ENCODE measurements around the gene ARL5C.
"Not testable (repeated sequence)": the region's sequence is repeated elsewhere in the genome, so short reads cannot be mapped to it uniquely, and the experiment has no call there.

Gene ARL5C

DNA sequence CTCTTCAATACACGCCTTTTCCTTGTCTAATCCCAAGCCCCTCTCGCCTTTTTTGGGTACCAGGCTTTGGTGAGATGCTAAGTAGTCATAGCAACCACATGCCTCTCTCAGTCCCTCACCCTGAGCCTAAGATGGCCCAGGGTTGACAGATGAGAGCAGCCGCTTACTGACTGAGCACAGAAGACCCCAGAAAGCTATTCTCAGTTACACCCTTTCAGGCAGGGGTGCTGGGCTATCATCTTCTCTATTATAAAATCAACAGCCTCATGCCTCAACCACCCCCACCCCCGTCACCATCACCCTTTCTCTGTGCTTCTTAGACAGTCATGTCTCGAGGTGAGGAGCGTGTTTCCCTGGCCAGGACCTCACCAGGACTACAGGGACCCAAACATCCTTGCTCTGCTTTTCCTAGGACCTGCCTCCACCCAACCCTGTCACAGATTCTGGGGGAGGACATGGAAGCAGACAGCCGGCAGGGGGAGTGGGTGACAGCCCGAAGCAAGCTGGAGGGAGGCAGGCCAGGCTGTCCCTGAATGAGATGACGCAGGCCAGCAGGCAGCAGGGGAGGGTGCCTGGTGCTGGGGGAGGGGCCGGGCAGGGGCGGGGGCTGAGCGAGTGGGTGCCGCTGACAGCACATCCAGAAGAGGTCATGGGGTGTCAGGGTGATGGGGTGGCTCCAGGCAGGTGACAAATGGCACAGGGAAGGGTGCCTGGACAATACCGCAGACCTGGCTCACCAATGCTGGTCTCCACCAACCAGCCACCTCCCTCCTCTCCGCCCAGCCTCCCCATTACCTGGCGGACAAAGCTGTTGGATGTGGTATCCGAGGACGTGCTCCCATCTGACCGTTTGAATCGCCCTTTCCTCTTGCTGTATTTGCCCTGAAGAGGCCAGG, 28.4 kb upstream of the ARL5C start:
- no peak for DNase-seq (ENCODE audit: low read depth)

DNA sequence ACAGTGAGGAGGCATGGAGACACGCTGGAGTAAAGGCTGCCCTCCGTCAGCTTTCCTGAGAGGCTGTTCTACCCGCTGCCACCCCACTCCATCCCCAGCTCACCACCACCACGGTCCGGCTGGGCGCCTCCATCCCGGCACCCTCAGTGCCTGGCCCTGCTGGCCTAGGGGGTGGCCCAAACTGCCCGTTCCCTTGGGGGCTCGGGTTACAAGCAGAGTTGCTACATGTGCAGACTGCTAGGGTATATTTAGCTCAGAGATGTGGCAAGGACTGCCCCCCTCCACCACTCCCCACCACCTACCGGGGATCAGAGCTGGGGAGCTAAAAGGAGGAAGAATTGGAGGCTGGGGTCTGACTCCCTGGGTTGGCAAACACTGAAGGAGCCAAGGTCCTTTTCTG, 27.4 kb upstream of the ARL5C start:
- no peak for DNase-seq (ENCODE audit: low read depth)

DNA sequence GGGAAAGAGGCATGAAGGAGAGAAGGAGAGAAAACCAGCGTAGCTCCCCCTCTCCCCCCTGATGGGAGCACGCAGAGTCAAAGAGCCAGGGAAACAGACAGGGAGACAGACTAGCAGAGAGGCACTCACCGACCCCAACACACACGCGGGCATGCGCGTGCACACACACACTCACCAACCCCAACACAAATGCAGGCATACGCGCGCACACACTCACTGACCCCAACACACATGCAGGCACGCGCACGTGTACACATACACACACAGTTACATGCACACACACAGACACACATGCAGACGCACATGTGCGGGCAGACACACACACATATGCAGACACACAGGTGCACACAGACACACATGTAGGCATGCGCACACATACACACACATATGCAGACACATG, 26.9 kb upstream of the ARL5C start:
- no peak for DNase-seq (ENCODE audit: low read depth)

DNA sequence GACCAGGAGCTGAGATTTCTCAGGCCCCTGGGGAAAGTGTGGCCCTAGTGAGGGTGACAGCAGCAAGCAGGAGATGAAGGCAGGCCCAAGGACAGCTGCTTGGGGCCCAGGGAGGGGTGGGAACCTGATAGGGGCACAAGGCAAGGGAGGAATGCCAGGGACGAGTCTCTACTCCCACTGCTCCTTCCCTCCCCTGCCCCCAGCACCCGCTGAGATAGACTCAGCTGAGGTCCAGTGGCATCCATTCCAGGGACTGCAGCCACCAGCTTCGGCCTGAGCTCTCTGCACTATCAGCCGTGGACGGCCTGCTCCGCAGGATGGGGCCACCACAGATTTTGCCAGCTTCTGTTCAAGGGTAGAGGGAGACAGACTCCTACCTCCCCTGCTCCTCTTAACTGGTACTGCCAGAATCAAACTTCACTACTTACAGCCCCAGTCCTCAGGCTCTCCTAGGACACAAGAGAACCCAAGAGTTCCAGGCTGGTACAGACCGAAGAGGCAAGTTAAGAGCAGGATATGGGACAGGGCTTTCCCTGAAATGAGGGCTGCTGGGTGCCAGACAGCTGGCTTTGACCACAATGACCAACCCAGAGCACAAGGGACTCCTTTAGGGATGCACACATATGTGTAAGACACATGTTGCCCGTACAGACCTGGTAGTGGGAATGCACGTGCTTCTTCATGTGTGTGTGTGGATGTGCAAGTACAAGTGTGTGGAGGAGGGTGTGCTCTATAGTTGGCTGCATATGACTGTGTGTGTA, 26.0 kb upstream of the ARL5C start:
- no peak for DNase-seq (ENCODE audit: low read depth)

DNA sequence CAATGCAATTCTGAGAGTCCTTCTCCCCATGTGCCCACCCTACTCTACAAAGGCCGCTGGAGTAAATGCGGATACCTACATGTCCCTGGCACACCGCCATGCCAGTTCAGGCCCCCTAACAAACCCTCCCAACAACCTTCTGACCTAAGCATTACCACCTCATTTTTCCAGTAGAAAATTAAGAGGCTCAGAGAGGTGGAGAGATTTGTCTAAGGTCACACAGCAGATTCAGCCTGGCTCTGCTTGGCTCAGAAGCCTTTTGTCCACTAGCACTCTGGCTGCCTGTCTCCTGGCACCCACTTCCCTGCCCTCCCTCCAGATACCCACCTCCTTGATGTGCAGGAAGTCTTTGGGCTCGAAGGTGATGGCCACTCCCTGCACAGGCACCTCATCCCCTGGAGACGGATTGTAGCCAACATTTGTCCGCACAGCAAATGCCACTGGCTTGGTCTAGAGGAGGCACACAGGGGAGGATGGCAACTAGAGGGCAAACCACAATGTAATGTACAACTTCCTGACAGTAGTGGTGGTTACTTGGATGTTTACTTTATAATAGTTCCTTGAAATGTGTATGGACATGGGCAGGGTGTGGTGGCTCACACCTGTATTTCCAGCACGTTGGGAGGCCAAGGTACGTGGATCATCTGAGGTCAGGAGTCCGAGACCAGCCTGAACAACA, 21.3 kb upstream of the ARL5C start:
- DNase-seq (ENCODE audit: low read depth) = no peak

DNA sequence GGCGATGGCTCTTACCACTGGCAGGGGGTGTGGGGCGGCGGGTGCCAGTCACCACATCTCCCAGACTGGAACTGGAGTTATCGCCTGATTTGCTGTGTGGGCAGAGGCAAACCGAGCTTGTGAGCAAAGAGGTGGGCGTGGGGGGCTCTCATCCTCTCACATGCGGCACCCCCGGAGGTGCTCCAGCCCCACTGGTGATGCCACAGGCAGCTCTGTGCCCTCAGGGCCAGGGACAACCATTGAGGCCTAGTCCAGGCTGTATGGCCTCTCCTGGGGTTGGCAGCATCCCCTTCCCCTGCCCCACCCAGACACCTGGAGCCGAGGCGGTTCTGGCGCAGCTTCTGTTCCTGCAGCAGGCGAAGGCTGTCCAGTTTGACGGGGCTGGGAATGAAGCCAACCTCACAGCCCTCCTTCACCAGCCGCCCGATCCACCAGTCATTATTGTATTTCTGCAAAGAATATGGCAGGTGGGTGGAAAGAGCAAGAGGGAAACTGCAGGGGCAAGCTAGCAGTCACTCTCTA, 20.6 kb upstream of the ARL5C start:
- no peak for DNase-seq (ENCODE audit: low read depth)

DNA sequence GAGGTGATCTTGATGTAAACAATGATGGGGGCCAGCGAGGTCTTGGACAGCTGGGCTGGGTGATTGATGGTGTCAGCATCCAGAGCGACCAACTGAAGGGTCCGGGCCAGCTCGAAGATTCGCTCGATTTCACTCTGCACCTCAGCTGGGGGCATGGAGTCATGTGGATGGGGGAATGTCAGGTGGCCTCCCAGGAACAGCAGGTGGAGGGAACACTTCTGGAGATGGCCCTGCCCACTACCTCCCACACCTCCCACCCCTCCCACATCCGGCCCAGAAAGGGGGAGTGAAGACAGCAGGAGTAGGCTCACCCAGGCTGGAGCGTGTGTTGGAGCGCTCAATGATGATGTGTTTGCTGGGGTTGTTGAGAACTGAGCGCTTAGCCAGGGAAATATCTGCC, 17.8 kb upstream of the ARL5C start:
- no peak for DNase-seq (ENCODE audit: low read depth)

DNA sequence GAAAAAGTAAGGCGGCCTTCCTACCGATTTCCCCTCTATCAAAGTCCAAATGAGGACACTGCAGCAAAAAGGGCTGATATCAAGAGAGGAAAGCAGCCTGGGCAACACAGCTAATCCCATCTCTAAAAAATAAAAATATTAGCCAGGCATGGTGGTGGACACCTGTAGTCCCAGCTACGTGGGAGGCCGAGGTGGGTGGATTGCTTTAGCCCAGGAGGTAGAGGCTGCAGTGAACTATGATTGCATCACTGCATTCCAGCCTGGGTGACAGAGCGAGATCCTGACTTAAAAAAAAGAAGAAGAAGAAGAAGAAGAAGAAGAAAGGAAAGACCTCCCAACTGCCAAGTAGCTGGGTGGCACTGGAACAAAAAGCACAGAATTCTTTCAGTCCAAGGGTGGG, 17.1 kb upstream of the ARL5C start:
- DNase-seq (ENCODE audit: low read depth) = no peak

DNA sequence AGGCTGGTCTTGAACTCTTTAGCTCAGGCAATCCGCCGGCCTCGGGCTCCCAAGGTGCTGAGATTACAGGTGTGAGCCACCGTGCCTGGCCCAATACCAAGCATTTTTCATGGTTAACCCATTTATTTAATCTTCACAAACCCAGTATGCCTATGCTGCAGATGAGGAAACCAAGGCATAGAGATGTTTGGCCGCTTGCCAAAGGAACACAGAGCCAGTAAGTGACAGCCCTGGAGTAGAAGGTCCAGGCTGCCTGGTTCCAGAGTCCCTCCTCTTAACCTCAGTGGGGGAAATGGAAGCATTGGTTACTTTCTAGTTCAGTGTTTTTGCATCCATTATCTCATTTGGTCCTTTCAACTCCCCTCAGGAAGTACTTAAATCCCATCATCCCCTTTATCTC, 15.3 kb upstream of the ARL5C start:
- no peak for DNase-seq (ENCODE audit: low read depth)

DNA sequence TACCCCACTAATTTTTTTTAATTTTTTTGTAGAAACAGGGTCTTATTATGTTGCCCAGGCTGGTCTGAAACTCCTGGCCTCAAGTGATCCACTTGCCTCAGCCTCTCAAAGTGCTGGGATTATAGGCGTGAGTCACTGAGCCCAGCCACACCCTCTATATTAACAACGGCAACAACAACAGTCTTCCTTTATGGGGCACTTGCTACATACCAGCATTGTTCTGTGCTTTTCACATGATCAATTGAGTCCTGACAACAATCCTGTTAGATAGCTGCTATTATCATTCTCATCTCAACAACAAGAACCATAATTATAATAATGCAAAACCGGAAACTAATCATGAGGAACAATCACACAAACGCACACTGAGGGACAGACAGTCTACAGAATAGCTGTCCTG, 12.6 kb upstream of the ARL5C start:
- DNase-seq (ENCODE audit: low read depth) = no peak

DNA sequence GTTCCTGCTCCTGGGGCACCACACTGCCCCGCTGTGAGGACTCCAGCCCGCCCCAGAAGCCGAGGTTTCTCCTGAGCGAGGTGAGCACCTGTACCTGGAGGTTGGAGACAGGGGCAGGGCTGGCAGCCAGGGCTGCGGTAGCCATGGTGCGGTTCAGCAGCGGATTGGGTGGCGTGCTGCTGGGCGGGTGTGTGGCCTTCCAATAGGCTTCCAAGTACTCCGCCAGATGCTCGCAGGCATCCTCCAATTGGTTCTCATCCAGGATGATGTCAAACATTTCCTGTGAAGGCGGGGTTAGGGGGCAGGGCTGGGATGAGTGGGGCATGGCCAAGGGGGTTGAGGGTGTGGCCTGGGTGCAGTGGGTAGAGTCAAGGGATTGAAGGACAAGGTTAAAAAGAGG, 11.3 kb upstream of the ARL5C start:
- DNase-seq (ENCODE audit: low read depth) = no peak

DNA sequence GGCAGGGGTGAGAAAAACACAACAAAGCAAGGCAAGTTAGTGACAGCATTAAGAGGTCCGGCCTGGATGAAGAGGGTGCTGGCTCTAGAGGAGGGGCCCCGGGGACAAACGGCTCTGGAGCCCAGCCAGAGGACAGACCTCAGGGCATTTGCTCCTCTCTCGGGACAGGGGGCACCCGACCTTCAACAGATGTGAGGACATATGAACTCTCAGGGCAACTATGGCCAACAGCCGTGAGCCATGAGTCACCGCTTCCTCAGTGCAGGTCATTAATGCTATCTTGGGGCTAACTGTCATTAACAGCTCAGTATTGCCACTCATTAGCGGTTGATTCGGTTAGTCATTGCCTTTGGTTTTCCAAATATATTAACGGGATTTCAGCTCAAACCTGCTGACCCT, 9.7 kb upstream of the ARL5C start:
- DNase-seq (ENCODE audit: low read depth) = no peak

DNA sequence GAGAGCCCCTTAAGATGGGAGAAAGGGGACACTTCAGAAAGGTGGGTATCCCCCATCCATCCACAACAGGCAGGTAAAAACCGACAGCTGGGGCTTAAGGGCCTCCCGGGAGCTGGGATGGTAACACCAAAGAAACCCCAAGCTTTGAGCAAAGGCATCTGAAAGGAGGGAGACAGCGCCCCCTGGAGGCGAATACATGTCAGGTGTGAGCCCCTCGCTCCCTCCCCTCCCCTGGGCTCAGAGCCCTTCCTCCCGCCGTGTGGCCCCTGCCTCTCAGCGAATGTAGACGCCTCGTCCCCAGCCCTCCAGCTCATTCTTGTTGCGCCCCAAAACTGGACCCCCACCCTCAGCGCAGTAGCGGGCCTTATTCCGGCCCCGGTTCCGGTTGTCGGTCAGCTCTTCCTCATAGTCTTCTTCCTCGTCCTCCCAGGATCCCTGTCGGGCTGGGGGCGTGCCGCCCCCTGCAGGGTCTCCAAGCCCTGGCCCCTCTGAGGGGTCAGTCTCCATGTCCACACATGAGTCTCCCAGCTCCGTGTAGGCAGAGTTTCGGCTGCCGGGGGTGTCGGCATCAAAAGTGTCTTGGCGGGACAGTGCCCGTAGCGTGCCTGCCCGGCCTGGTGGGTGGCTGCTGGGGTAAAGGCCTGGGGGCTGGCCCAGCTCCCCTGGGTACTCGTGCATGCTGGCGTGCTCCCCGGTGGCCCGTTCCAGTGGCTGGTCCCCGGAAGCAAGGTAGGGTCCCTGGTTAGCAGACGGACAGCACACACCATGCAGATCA, 9.1 kb upstream of the ARL5C start:
- DNase-seq (ENCODE audit: low read depth) = peak; percentile 56

DNA sequence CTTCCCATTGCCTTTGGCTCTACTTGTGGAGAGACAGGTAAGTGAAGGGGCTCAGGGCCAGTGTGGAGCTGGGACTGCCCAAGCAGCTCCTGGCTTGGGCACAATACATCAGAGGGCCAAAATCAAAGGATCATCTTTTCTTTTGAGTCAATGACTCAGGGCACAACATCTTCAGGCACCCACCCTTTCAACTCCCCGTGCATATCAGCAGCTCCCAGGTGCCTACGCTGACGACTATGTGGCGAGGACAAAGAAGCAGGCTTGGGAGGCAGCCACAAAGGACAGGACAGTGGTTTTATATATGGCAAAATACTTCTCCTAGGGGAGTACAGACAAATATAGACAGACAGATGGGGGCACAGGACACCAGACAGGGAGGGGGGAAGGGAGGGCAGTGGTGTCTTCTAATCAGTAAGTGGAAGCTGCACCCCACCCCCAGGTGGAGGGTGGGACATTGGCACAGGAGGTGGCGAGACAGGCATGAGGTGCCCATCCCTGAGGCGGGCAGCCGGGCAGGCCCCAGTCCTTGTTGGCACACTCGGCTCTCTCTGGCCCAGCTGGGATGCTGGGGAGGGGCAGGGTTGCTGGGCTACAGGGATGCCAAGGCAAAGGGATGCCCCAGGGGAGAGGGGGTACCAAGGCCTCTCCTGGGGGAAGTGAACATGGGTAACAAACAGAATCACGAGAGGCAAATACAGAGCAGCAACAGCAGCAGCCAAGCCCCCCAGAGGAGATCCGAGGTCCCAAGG, 7.7 kb upstream of the ARL5C start:
- no peak for DNase-seq (ENCODE audit: low read depth)

DNA sequence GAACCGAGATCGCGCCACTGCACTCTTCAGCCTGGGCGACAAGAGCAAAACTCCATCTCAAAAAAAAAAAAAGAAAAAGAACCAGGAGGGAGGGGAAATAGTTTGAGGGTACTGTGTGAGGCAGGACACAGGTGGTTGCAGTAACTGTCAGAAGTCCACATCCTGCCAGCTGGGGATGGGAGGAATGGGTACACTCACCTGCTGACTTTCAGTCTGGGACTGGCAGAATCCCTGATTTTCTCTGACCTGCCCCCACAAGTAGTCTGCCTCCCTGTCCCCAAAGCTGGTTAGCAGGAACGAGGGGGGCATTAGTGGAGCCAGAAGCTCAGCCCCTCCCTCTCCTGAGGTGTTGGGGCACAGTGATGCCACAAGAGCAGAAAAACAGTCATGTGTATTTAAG, 7.1 kb upstream of the ARL5C start:
- DNase-seq (ENCODE audit: low read depth) = no peak

DNA sequence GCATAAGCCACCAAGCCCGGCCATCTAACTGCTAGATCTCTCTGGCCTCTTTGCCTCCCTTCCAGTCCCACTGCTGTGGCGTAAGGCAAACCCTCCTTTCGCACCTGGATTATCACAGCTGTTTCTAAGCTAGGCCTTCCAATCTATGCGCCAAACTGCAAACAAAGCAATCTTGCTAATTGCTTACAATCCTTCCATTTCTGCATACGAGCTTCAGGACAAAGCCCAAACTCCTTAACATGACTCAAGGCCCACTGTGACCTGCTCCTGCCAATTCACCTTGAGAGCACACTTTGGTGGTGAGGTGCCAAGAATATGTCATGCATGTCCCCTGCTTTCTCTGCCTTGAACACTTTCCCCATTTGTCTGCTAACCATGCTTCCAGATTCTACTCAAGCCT, 6.0 kb upstream of the ARL5C start:
- DNase-seq (ENCODE audit: low read depth) = no peak

DNA sequence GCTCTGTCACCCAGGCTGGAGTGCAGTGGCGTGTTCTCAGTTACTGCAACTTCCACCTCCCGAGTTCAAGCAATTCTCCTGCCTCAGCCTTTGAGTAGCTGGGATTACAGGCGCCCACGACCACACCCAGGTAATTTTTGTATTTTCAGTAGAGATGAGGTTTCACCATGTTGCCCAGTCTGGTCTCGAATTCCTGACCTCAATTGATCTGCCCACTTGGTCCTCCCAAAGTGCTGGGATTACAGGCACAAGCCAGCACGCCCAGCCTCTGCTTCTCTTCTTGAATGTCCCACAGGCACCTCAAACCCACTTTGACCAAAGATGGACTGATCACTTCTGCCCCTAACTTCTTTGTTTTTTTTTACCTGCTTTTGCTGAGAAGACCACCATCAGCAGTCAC, 4.6 kb upstream of the ARL5C start:
- no peak for DNase-seq (ENCODE audit: low read depth)

DNA sequence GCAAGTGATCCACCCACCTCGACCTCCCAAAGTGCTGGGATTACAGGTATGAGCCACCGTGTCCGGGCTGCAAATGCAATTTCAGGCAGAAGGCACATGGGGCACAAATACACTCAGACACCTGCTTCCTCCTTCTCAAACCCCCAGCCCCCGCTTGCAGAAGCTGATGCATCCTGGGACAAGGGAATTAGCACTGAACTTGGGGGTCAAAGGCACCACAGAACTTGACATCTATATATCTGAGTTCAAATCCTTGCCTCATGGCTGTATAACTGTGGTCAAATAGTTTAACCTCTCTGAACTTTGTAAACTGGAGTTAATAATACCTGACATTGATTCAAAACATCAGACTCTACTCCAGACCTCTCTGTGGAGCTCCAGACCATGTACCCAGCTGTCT, 4.1 kb upstream of the ARL5C start:
- DNase-seq (ENCODE audit: low read depth) = no peak

DNA sequence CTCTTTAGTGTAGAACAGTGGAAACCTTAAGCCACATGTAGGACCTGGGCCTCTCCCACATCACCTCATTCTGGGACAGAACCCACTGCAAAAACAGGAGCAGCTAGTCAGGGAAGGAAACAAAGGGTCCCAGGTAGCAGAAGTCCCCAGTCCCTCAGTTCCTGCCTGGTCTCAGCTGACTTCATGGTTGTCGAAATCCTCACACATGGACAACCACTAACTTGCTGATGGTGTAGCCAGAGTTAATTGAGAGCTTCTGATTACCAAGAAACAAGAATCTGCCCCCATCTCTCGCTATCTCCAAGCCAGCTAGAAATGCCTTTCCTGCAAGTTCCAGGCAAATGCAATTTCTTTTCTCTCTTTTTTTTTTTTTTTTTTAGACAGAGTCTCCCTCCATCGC, 3.6 kb upstream of the ARL5C start:
- no peak for DNase-seq (ENCODE audit: low read depth)

DNA sequence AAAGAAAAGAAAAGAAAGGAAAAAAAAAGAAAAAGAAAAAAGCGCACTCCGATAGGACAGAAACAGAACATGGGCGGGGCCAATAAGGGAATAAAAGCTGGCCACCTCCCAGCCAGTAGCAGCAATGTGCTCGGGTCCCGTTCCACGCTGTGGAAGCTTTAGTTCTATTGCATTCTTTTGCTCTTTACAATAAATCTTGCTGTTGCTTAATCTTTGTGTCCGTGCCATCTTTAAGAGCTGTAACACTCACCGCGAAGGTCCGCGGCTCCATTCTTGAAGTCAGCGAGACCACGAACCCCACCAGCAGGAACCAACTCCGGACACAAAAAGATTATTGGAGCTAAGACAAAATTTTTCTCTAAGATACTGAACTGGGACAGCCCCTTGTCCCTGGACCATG, 3.1 kb upstream of the ARL5C start:
- no peak for DNase-seq (ENCODE audit: low read depth)

DNA sequence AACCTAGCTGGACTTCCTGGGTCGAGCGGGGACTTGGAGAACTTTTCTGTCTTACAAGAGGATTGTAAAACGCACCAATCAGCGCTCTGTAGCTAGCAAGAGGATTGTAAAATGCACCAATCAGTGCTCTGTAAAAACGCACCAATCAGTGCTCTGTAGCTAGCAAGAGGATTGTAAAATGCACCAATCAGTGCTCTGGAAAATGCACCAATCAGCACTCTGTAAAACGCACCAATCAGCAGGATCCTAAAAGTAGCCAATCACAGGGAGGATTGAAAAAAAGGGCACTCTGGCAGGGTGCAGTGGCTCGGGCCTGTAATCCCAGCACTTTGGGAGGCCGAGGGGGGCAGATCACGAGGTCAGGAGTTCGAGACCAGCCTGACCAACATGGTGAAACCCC, 2.5 kb upstream of the ARL5C start:
- DNase-seq (ENCODE audit: low read depth) = not testable (repeated sequence)
